ENCODE data around the gene ZDHHC24. TPM values are rescaled to one million over a fixed set of nuclear protein-coding genes. Genes with fewer than 3 reads are reported as not detected.
"Not testable (repeated sequence)": the region's sequence is repeated elsewhere in the genome, so short reads cannot be mapped to it uniquely, and the experiment has no call there.

The ZDHHC24 gene, protein sequence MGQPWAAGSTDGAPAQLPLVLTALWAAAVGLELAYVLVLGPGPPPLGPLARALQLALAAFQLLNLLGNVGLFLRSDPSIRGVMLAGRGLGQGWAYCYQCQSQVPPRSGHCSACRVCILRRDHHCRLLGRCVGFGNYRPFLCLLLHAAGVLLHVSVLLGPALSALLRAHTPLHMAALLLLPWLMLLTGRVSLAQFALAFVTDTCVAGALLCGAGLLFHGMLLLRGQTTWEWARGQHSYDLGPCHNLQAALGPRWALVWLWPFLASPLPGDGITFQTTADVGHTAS
- total RNA-seq (1 to 10 TPM; 6.3 to 7.5 TPM), polyA plus RNA-seq (ENCODE audit: insufficient read length in 2 of 2) (10 to 100 TPM in 1 of 2 donors, 1 to 10 TPM in 1; 8.6 to 13.2 TPM)
- long read RNA-seq, donor 1, full-length matches to known transcripts, result 5 of 64 reads
- long read RNA-seq, donor 1, partial matches to known transcripts, result 33 of 64 reads
- long read RNA-seq, donor 1, other reads (novel, unspliced or antisense), result 26 of 64 reads
- long read RNA-seq, donor 2, full-length matches to known transcripts, result 2 of 2 reads
- long read RNA-seq, donor 2, partial matches to known transcripts, result 0 of 2 reads
- long read RNA-seq, donor 2, other reads (novel, unspliced or antisense), result 0 of 2 reads
- long read RNA-seq, donor 3, full-length matches to known transcripts, result 4 of 4 reads
- long read RNA-seq, donor 3, partial matches to known transcripts, result 0 of 4 reads
- long read RNA-seq, donor 3, other reads (novel, unspliced or antisense), result 0 of 4 reads
- long read RNA-seq, donor 4, full-length matches to known transcripts, result 4 of 4 reads
- long read RNA-seq, donor 4, partial matches to known transcripts, result 0 of 4 reads
- long read RNA-seq, donor 4, other reads (novel, unspliced or antisense), result 0 of 4 reads

DNA sequence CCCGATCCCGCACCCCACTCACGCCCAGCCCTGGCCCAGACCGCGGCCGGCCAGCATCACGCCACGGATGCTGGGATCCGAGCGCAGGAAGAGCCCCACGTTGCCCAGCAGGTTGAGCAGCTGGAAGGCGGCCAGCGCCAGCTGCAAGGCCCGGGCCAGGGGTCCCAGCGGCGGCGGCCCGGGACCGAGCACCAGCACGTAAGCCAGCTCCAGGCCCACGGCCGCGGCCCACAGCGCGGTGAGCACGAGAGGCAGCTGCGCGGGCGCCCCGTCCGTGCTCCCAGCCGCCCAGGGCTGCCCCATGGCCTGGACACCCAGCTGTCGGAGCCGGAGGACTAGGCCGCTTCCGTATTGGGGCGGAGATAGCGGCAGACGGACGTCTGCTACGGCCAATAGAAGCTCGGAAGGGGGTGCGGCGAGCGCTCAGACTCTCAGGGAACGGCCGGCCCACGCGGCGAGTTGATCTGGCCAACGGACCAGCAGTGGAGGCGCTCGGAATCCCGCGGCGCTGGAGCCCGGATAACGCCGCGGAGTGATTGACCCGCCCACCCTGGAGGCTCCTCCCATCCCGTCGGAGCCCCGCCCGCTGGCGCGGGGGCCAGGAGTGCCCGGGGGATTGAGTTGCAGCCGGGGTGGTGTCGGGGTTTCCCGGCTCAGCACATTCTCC, at the start of gene ZDHHC24:
TSS of gene ZDHHC24 (minus strand) at position 348 of the 667 bp plus-strand sequence. CDS start at position 303, 45 bp downstream.
- Histone ChIP-seq H3K27ac (ENCODE audit: low read depth, low read length) (peak within 1 kb of the TSS; percentile 33), H3K9me3 (ENCODE audit: control insufficient read depth, insufficient read depth, low read length) (no peaks in the 10 kb centered on the region), H3K4me3 (ENCODE audit: low read depth, low read length) (peak within 1 kb of the TSS; percentile 56), H3K4me1 (ENCODE audit: control insufficient read depth, insufficient read depth, low read length) (peaks cover 37% of the 10 kb centered on the region), H3K27me3 (ENCODE audit: control insufficient read depth, insufficient read depth, low read length) (peaks cover 4% of the 10 kb centered on the region), H3K36me3 (ENCODE audit: control insufficient read depth, insufficient read depth, low read length) (peaks cover 28% of the 10 kb centered on the region)
- peak; percentile 74 to 97 (median 89) for DNase-seq (ENCODE audit: low read depth in 4 of 6, low spot score in 6 of 6)
- WGBS (ENCODE audit: insufficient coverage), result 0% methylated on average over 71 of the region's 71 CpGs

DNA sequence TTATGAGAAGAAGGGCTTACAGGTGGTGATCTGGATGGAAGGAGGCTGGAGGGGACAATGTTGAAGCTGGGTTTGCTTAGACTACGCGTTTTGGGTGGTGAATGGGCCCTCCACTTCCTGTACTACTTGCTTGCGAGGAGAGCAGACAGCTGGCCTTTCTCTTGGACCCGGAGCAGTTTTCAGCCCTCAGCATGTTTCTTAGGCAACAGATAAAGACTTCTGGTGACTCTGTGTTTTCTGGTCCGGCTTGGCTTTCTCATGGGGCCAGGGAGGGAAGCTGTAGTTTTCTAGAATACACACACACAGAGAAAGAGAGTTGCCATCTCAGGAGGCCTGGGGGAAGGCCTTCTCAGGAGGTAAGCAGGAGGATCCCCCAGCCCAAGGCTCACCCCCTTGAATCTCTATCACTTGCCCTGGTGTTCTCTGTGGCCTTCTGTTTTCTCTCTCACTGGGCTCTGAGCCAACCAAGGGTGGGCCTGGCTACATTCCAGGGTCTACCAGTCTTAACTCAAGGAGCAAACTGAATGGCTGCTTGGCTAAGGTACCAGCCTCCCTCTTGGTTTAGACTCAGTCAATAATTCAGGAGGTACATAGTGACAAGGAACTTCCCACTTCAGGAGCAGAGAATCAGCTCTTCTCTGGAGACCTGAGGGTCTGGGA, 49.5 kb upstream of the ZDHHC24 start:
- Histone ChIP-seq H3K4me1 (ENCODE audit: control insufficient read depth, insufficient read depth, low read length) (peaks cover 43% of the 10 kb centered on the region), H3K36me3 (ENCODE audit: control insufficient read depth, insufficient read depth, low read length) (peaks cover 20% of the 10 kb centered on the region), H3K27ac (ENCODE audit: low read depth, low read length) (peak overlapping the region; percentile 84), H3K27me3 (ENCODE audit: control insufficient read depth, insufficient read depth, low read length) (no peaks in the 10 kb centered on the region), H3K4me3 (ENCODE audit: low read depth, low read length) (no peak overlapping the region), H3K9me3 (ENCODE audit: control insufficient read depth, insufficient read depth, low read length) (peaks cover 4% of the 10 kb centered on the region)
- 36% methylated on average over 4 of the region's 5 CpGs for WGBS (ENCODE audit: insufficient coverage)
- peak in 4 of 6 donors; percentile 13 to 78 (median 54) for DNase-seq (ENCODE audit: low read depth in 4 of 6, low spot score in 6 of 6)

DNA sequence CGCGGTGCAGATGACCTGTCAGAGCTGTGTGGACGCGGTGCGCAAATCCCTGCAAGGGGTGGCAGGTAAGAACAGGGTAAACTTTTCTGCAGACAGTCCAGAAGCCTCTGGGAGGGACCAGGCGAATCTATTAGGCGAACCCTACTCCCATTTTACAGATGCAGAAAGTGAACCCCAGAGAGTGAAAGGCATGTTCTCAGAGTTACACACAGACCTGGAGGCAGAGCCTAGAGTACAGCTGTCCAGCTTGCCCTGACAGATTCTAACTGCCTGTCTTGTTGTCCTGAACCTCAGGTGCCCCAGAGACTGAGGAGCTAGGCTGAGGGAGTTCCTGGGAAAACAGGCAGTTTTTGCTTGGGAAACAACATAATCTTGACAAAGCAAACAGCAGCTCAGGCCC, 47.8 kb upstream of the ZDHHC24 start:
- Histone ChIP-seq H3K36me3 (ENCODE audit: control insufficient read depth, insufficient read depth, low read length) (peaks cover 4% of the 10 kb centered on the region), H3K27me3 (ENCODE audit: control insufficient read depth, insufficient read depth, low read length) (no peaks in the 10 kb centered on the region), H3K27ac (ENCODE audit: low read depth, low read length) (no peak overlapping the region), H3K9me3 (ENCODE audit: control insufficient read depth, insufficient read depth, low read length) (peaks cover 10% of the 10 kb centered on the region), H3K4me3 (ENCODE audit: low read depth, low read length) (peak overlapping the region; percentile 71), H3K4me1 (ENCODE audit: control insufficient read depth, insufficient read depth, low read length) (peaks cover 43% of the 10 kb centered on the region)
- WGBS (ENCODE audit: insufficient coverage), result 70% methylated on average over 5 of the region's 7 CpGs
- no peak for DNase-seq (ENCODE audit: low read depth in 4 of 6, low spot score in 6 of 6)

DNA sequence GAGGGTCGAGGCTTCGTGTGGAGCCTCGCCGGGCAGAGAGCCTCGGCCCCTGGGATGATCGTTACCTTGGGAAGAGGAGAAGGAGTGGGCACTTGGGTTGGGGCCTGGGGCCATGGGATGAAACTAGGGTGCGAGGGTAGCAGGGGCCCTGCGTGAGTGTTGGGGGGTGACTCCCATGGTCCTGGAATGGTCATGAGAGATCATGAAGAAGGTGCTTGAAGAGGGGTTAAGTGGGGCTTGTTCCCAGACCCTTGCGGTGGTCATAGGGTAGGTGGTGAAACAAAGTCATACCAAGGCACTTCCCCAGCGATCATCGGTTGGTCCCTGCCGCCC, 47.4 kb upstream of the ZDHHC24 start:
- Histone ChIP-seq H3K27ac (ENCODE audit: low read depth, low read length) (peak overlapping the region; percentile 88), H3K36me3 (ENCODE audit: control insufficient read depth, insufficient read depth, low read length) (peaks cover 4% of the 10 kb centered on the region), H3K9me3 (ENCODE audit: control insufficient read depth, insufficient read depth, low read length) (peaks cover 10% of the 10 kb centered on the region), H3K4me3 (ENCODE audit: low read depth, low read length) (peak overlapping the region; percentile 71), H3K4me1 (ENCODE audit: control insufficient read depth, insufficient read depth, low read length) (peaks cover 43% of the 10 kb centered on the region), H3K27me3 (ENCODE audit: control insufficient read depth, insufficient read depth, low read length) (no peaks in the 10 kb centered on the region)
- peak in 1 of 6 donors; percentile 29 for DNase-seq (ENCODE audit: low read depth in 4 of 6, low spot score in 6 of 6)
- 17% methylated on average over 9 of the region's 12 CpGs for WGBS (ENCODE audit: insufficient coverage)

DNA sequence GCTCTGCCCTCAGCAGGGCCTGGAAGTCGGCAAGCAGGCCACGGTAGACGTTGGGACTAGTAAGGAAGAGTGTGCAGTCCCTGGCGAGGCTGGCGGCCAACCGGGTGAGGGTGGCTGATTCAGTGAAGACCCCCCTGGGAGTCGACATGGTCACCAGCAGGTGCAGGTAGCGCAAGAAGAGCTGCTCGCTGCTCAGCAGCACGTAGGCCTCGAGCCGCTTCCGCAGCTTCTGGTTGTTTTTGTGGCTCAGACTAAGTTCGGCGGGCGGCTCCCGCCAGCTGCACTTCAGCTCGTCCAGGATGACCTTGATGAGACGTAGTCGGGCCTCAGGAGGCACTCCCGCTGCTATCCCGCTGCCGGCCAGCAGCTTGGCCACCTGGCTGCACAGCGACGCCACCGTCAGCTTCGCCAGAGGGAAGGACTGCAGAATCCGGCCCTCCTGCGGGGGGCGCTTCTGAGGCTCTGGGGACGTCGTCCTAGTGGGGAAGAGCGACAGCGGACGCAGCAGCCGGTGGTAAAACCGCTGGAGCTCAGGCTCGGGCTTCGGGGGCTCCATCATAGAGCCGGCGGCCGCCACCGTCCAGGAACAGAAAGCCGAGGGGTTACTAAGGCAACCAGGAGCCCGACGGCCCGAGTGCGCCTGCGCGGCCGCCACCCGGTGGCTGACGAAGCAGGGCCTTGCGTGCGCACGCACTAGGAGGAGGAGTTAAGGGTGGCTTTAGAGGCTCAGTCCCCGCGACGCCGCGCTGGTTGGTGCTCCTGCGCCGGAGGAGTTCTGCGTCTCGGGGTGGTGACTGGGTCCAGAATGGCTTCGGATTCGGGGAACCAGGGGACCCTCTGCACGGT, 46.8 kb upstream of the ZDHHC24 start, which contains the start of the genes CCDC87 and CCS:
TSS of gene CCDC87 (minus strand) at position 607 of the 846 bp plus-strand sequence. CDS start at position 559, 48 bp downstream.
TSS of gene CCS (plus strand) at position 729 of the 846 bp plus-strand sequence. CDS start at position 806, 77 bp downstream.
- Histone ChIP-seq H3K4me3 (ENCODE audit: low read depth, low read length) (peak within 1 kb of the TSS; percentile 71), H3K27me3 (ENCODE audit: control insufficient read depth, insufficient read depth, low read length) (no peaks in the 10 kb centered on the region), H3K4me1 (ENCODE audit: control insufficient read depth, insufficient read depth, low read length) (peaks cover 43% of the 10 kb centered on the region), H3K36me3 (ENCODE audit: control insufficient read depth, insufficient read depth, low read length) (peaks cover 4% of the 10 kb centered on the region), H3K27ac (ENCODE audit: low read depth, low read length) (peak within 1 kb of the TSS; percentile 88), H3K9me3 (ENCODE audit: control insufficient read depth, insufficient read depth, low read length) (peaks cover 10% of the 10 kb centered on the region)
- DNase-seq (ENCODE audit: low read depth in 4 of 6, low spot score in 6 of 6), result peak; percentile 80 to 98 (median 91)
- 14% methylated on average over 68 of the region's 68 CpGs for WGBS (ENCODE audit: insufficient coverage)

DNA sequence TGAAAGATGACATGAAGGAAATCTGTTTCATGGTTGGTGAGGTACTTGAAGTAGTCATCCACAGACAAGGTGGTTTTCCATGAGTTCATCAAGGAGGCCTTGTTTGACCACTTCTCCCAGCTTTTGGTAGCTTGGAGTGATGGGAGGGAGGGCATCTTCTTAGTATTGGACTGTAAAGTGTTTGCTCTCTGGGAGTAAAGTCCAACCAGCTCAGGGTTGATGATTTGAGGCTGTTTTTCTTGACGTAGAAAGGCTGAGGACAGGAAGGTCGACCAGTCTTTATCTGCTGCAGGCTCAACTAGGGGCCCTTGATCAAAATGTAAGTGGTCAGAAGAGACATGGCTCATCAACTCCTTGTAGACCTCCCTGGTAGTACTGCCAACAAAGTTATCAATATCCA, 45.3 kb upstream of the ZDHHC24 start:
- Histone ChIP-seq H3K4me3 (ENCODE audit: low read depth, low read length) (no peak overlapping the region), H3K27ac (ENCODE audit: low read depth, low read length) (no peak overlapping the region), H3K9me3 (ENCODE audit: control insufficient read depth, insufficient read depth, low read length) (peaks cover 10% of the 10 kb centered on the region), H3K27me3 (ENCODE audit: control insufficient read depth, insufficient read depth, low read length) (no peaks in the 10 kb centered on the region), H3K36me3 (ENCODE audit: control insufficient read depth, insufficient read depth, low read length) (no peaks in the 10 kb centered on the region), H3K4me1 (ENCODE audit: control insufficient read depth, insufficient read depth, low read length) (peaks cover 41% of the 10 kb centered on the region)
- 100% methylated on average over 1 of the region's 2 CpGs for WGBS (ENCODE audit: insufficient coverage)
- no peak for DNase-seq (ENCODE audit: low read depth in 4 of 6, low spot score in 6 of 6)

DNA sequence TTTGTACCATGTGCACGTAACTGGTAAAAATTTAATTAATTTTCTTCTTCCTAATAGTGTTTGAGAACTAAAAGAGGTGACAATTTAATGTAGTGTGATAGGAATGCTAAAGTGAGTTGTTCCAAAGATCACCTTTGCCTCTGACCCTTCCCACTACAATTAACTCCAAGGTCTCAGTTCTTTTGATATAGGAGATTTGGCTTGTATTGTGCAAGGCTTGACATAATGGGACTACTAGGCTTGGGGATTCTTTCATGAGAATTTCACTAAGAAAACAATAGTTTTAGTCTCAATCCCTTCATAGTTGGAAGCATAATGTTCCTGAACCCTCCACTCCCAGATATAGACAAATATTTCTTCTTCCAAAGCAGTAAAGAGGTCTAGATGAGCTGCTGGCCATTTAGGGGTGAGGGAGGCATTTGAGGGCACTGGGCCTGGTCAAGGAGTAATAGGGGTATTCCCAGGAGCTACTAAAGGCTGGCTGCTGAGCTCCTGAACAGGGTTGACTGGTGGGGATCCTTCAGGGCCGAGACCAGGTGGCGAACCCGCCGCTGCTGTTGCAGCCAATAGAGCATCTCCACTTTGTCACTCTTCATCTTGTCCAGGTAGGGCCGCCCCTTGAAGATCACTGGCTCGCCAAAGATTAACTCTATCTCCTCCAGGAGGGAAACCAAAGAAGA, 44.3 kb upstream of the ZDHHC24 start:
- 82% methylated on average over 5 of the region's 7 CpGs for WGBS (ENCODE audit: insufficient coverage)
- no peaks in the 10 kb centered on the region for H3K36me3 ChIP-seq (ENCODE audit: control insufficient read depth, insufficient read depth, low read length)
- H3K4me3 ChIP-seq (ENCODE audit: low read depth, low read length), result no peak overlapping the region
- no peak overlapping the region for H3K27ac ChIP-seq (ENCODE audit: low read depth, low read length)
- DNase-seq (ENCODE audit: low read depth in 4 of 6, low spot score in 6 of 6), result no peak
- H3K27me3 ChIP-seq (ENCODE audit: control insufficient read depth, insufficient read depth, low read length), result no peaks in the 10 kb centered on the region
- peaks cover 10% of the 10 kb centered on the region for H3K9me3 ChIP-seq (ENCODE audit: control insufficient read depth, insufficient read depth, low read length)
- H3K4me1 ChIP-seq (ENCODE audit: control insufficient read depth, insufficient read depth, low read length), result peaks cover 31% of the 10 kb centered on the region

DNA sequence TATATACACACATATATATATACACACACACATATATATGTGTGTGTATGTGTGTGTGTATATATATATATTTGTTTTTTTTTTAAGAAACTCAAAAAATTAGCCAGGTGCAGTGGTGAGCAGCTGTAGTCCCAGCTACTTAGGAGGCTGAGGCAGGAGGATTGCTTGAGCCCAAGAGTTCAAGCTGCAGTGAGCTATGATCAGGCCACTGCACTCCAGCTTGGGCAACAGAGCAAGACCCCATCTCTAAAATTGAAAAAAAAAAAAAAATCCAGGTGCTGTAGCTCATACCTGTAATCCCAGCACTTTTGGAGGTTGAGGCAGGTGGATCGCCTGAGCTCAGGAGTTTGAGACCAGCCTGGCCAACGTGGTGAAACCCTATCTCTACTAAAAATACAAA, 43.5 kb upstream of the ZDHHC24 start:
- peaks cover 24% of the 10 kb centered on the region for H3K4me1 ChIP-seq (ENCODE audit: control insufficient read depth, insufficient read depth, low read length)
- not testable (repeated sequence) for H3K36me3 ChIP-seq (ENCODE audit: control insufficient read depth, insufficient read depth, low read length); DNase-seq (ENCODE audit: low read depth in 4 of 6, low spot score in 6 of 6); H3K27ac ChIP-seq (ENCODE audit: low read depth, low read length); H3K9me3 ChIP-seq (ENCODE audit: control insufficient read depth, insufficient read depth, low read length); H3K4me3 ChIP-seq (ENCODE audit: low read depth, low read length); H3K27me3 ChIP-seq (ENCODE audit: control insufficient read depth, insufficient read depth, low read length)
- 100% methylated on average over 1 of the region's 2 CpGs for WGBS (ENCODE audit: insufficient coverage)
